Cardiac fibroblast (primary cell): ENCODE data around the gene MYH3.

Experiments
- DNase-seq, 2 donors: peaks; one replicate each; pipeline versions ENCODE4 v3.0.0 to v3.0.0-alpha.2; 2010; ENCODE audit warnings: low read depth in 2 of 2
- H3K4me3 ChIP-seq, 2 donors: replicated peaks in 1 of 2; 1 replicate in 1 of 2; 2 replicates in 1 of 2; pipeline ENCODE4 v1.5.1; 2011; ENCODE audit warnings: low read depth in 2 of 2, low read length in 2 of 2, mild to moderate bottlenecking in 2 of 2, moderate library complexity in 1 of 2
- CTCF ChIP-seq: IDR thresholded peaks from one replicate; pipeline ENCODE4 v1.5.1; 2011; ENCODE audit warnings: low read depth, mild to moderate bottlenecking, low read length, inconsistent platforms

Gene MYH3

DNA sequence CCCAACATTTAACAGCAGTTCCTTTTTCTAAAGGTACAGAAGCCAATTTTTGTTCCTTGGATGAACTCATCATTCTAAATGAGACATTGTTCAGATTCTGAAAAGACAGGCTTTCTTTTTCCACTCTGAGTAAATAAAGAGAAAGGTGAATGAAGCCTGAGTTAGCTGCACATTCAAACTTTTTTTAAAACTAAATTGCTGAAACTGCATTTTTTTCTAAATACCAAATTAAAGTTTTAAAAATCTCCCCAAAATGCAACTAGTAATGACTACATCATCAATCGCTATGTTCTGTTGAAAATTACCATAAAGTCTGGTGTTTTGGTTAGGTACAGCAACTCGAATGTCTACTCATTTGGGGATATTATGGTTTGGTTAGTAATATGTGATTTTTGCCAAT is 30.4 kb upstream of the MYH3 start:
- no peak for TF ChIP-seq CTCF
- H3K4me3 ChIP-seq, result no peak overlapping the region
- no peak for DNase-seq

- DNase-seq, result peak; percentile 57 to 68
- peak; percentile 49 for TF ChIP-seq CTCF
- no peak overlapping the region for H3K4me3 ChIP-seq
These were observed 26.7 kb upstream of the MYH3 start for GRCh38 chr17:10683853-10684252.

GRCh38 chr17:10681866-10682446 is 24.8 kb upstream of the MYH3 start:
- TF ChIP-seq CTCF, result no peak
- peak; percentile 4 to 80 for DNase-seq
- H3K4me3 ChIP-seq, result no peak overlapping the region

- no peak for TF ChIP-seq CTCF
- DNase-seq, result no peak
- no peak overlapping the region for H3K4me3 ChIP-seq
These were observed 17.6 kb upstream of the MYH3 start for GRCh38 chr17:10674704-10675103.

GRCh38 chr17:10673312-10673711 is 16.2 kb upstream of the MYH3 start:
- no peak for TF ChIP-seq CTCF
- H3K4me3 ChIP-seq, result no peak overlapping the region
- DNase-seq, result no peak

- peak in 1 of 2 donors; percentile 7 for DNase-seq
- H3K4me3 ChIP-seq, result no peak overlapping the region
- TF ChIP-seq CTCF, result no peak
These were observed 11.7 kb upstream of the MYH3 start for GRCh38 chr17:10668775-10669174.

DNA sequence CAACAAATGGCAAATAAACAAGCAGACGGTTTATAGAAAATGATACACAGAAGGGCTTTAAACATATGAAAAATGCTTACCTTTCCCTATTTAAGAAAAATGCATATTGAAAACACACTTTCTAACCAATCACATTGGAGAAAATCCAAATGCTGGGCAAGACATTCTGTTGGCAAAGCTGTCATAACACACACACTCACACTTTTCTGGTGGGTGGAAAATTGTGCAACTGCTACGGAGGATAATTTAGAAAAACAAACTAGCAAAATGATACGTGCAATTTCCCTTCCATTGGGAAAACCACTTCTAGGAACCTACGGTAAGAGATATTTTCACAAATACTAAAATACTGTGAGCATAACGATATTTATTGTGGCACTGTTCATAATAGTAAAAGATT is 9.8 kb upstream of the MYH3 start:
- no peak for DNase-seq
- no peak for TF ChIP-seq CTCF
- no peak overlapping the region for H3K4me3 ChIP-seq
